Peyer's patch (tissue), 4 donors: ENCODE data around the gene ALKBH2.

Experiments
- CTCF ChIP-seq, 6 experiments: fragments of 450-650 bp in 4 of 6; fragments of 200-600 bp in 2 of 6; sonication (generic) in 1 of 6; IDR thresholded peaks; one replicate each; pipeline ENCODE4 v1.5.1; 2017 to 2019; ENCODE audit warnings: antibody characterized with exemption in 6 of 6, mild to moderate bottlenecking in 3 of 6, moderate library complexity in 1 of 6
- POLR2A ChIP-seq, 2 donors: fragments of 450-650 bp; IDR thresholded peaks; one replicate each; pipeline ENCODE4 v1.5.1; 2017; ENCODE audit warnings: antibody characterized with exemption in 2 of 2, mild to moderate bottlenecking in 2 of 2, moderate library complexity in 2 of 2

GRCh38 chr12:109115404-109115757 is 22.1 kb upstream of the ALKBH2 start:
- TF ChIP-seq CTCF (IDR thresholded peaks at IDR 0.05): no peak
- no peak for TF ChIP-seq POLR2A (IDR thresholded peaks at IDR 0.05)
